GM23338 (cell line): ENCODE measurements around the gene TMEM41B. TPM values are rescaled to one million over a fixed set of nuclear protein-coding genes. Genes with fewer than 3 reads are reported as not detected.
"Not testable (repeated sequence)": the region's sequence is repeated elsewhere in the genome, so short reads cannot be mapped to it uniquely, and the experiment has no call there.

Source experiments
- ATAC-seq: fragments of 200-7000 bp; cut with Tn5 transposase; 3 replicates; pipeline ENCODE4 v1.9.1; 2020
- DNase-seq: peaks from one replicate; pipeline ENCODE4 v3.0.0-alpha.2; 2015; ENCODE audit warnings: low spot score
- H2AFZ ChIP-seq: fragments of 200-600 bp; sonication (generic); 2 replicates; pipeline ENCODE4 v1.8.0; 2016; ENCODE audit warnings: antibody characterized with exemption, mild to moderate bottlenecking, moderate library complexity
- H3F3A ChIP-seq: fragments of 200-600 bp; sonication (generic); replicated peaks from 2 replicates; pipeline ENCODE4 v1.8.0; 2017; ENCODE audit warnings: antibody characterized with exemption, mixed run types, low read depth
- H3K27ac ChIP-seq: fragments of 200-600 bp; sonication (generic); 2 replicates; pipeline ENCODE4 v1.6.1; 2016; ENCODE audit warnings: low read depth
- H3K27me3 ChIP-seq: fragments of 200-600 bp; sonication (generic); 2 replicates; pipeline ENCODE4 v1.8.0; 2016; ENCODE audit warnings: mild to moderate bottlenecking, mixed run types, moderate library complexity; ENCODE audit not compliant: insufficient read depth
- H3K36me3 ChIP-seq: fragments of 200-600 bp; sonication (generic); 2 replicates; pipeline ENCODE4 v1.8.0; 2016; ENCODE audit warnings: mild to moderate bottlenecking; ENCODE audit not compliant: insufficient read depth
- H3K4me1 ChIP-seq: fragments of 200-600 bp; sonication (generic); 2 replicates; pipeline ENCODE4 v1.8.0; 2016; ENCODE audit warnings: mild to moderate bottlenecking, moderate library complexity; ENCODE audit not compliant: insufficient read depth
- H3K4me2 ChIP-seq: fragments of 200-600 bp; sonication (generic); 2 replicates; pipeline ENCODE4 v1.7.1; 2017; ENCODE audit warnings: mixed run types
- H3K4me3 ChIP-seq: fragments of 200-600 bp; sonication (generic); 2 replicates; pipeline ENCODE4 v1.6.1; 2016; ENCODE audit warnings: mixed run types
- H3K79me2 ChIP-seq: fragments of 200-600 bp; sonication (generic); replicated peaks from 2 replicates; pipeline ENCODE4 v1.8.0; 2017; ENCODE audit warnings: mild to moderate bottlenecking; ENCODE audit not compliant: insufficient read depth
- H3K9me2 ChIP-seq: fragments of 200-600 bp; sonication (generic); 2 replicates; pipeline ENCODE4 v1.8.0; 2017; ENCODE audit not compliant: insufficient read depth
- H4K20me1 ChIP-seq: fragments of 200-600 bp; sonication (generic); replicated peaks from 2 replicates; pipeline ENCODE4 v1.8.0; 2017; ENCODE audit warnings: mild to moderate bottlenecking; ENCODE audit not compliant: insufficient read depth
- H3K27ac Mint-ChIP-seq: 2 replicates; pipeline ENCODE4 v1.8.0; 2020; ENCODE audit warnings: inconsistent platforms, mild to moderate bottlenecking, moderate library complexity, mixed read lengths
- H3K27me3 Mint-ChIP-seq: 3 replicates; pipeline ENCODE4 v1.8.0; 2022; ENCODE audit warnings: low read depth, mild to moderate bottlenecking, moderate library complexity, mixed read lengths, inconsistent platforms; ENCODE audit not compliant: insufficient read depth, poor library complexity
- H3K36me3 Mint-ChIP-seq: 3 replicates; pipeline ENCODE4 v1.8.0; 2021; ENCODE audit warnings: low read depth, mild to moderate bottlenecking, inconsistent platforms, moderate library complexity, mixed read lengths
- H3K4me1 Mint-ChIP-seq: 3 replicates; pipeline ENCODE4 v1.8.0; 2020; ENCODE audit warnings: mild to moderate bottlenecking, inconsistent platforms, mixed read lengths
- H3K4me3 Mint-ChIP-seq: 3 replicates; pipeline ENCODE4 v1.8.0; 2021; ENCODE audit warnings: moderate library complexity, mild to moderate bottlenecking, inconsistent platforms, mixed read lengths
- H3K9me3 Mint-ChIP-seq: 3 replicates; pipeline ENCODE4 v1.8.0; 2020; ENCODE audit warnings: moderate library complexity, mild to moderate bottlenecking, inconsistent platforms, mixed read lengths
- EZH2 ChIP-seq: fragments of 200-600 bp; sonication (generic); IDR thresholded peaks from one replicate; pipeline ENCODE4 v1.8.0; 2017; ENCODE audit warnings: antibody characterized with exemption, mild to moderate bottlenecking, low read depth; ENCODE audit not compliant: unreplicated experiment
- JUNB ChIP-seq: IDR thresholded peaks from one replicate; pipeline ENCODE4 v1.6.1; 2016; ENCODE audit warnings: antibody characterized with exemption; ENCODE audit not compliant: unreplicated experiment
- NANOG ChIP-seq: IDR thresholded peaks from 2 replicates; pipeline ENCODE4 v1.6.1; 2016; ENCODE audit warnings: antibody characterized with exemption, borderline replicate concordance
- POLR2AphosphoS5 ChIP-seq: IDR thresholded peaks from 2 replicates; pipeline ENCODE4 v1.6.1; 2016; ENCODE audit warnings: antibody characterized with exemption, low read depth
- polyA plus RNA-seq: library from polyadenylated mRNA; unstranded; fragments of >200 nt; fragmentation: Nextera tagmentation; extraction: Ambion mirVana; gene quantifications from 2 replicates; pipeline ENCODE4 v1.2.1, GENCODE V29; 2016
- total RNA-seq: library from RNA; depleted of rRNA; stranded (reverse); fragments of >200 nt; shearing (Covaris generic); gene quantifications from 2 replicates; pipeline ENCODE4 v1.2.3, GENCODE V29; 2014
- TF ChIP-seq, protein P1 (sequence below): fragments of 250-450 bp; sonication (Bioruptor Pico); IDR thresholded peaks from 2 replicates; pipeline ENCODE4 v1.5.0; 2020; ENCODE audit warnings: mild to moderate bottlenecking, moderate library complexity
- TF ChIP-seq, protein P2 (sequence below): IDR thresholded peaks from 2 replicates; pipeline ENCODE4 v1.6.1; 2016; ENCODE audit warnings: antibody characterized with exemption
- TF ChIP-seq, protein P3 (sequence below): IDR thresholded peaks from one replicate; pipeline ENCODE4 v1.6.1; 2018; ENCODE audit warnings: antibody characterized with exemption; ENCODE audit not compliant: unreplicated experiment

TMEM41B gene
- total and polyA plus RNA-seq, 2 experiments from 2014 or later = 34.4 to 53.8 TPM

DNA sequence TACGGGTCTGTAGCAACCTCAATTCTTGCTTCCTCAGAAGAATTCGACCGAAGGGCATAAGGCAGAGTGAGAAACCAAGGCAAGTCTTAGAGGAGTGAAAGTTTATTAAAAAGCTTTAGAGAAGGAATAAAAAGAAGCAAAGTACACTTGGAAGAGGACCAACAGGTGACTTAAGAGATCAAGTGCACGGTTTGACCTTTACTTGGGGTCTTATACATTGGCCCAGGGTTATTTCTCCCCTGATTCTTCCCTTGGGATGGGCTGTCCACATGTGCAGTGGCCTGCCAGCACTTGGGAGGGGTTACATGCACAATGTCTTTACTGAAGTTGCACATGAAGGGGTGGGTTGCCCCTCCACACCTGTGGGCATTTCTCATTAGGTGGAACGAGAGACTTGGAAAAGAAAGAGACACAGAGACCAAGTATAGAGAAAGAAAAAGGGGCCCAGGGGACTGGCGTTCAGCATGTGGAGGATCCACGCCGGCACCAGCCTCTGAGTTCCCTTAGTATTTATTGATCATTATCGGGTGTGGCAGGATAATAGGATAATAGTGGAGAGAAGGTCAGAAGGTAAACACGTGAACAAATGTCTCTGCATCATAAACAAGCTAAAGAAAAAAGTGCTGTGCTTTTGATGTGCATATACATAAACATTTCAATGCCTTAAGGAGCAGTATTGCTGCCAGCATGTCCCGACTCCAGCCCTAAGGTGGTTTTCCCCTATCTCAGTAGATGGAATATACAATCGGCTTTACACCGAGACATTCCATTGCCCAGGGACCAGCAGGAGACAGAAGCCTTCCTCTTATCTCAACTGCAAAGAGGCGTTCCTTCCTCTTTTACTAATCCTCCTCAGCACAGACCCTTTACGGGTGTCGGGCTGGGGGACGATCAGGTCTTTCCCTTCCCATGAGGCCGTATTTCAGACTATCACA lies 4.3 kb upstream of the TMEM41B start:
- H3K4me2 ChIP-seq = peak overlapping the region; percentile 67
- not testable (repeated sequence) for H3K36me3 ChIP-seq, ATAC-seq, H3K27me3 ChIP-seq, H3K9me3 Mint-ChIP-seq, DNase-seq, H3K36me3 Mint-ChIP-seq, H3K27me3 Mint-ChIP-seq, H3K79me2 ChIP-seq, H3K4me3 Mint-ChIP-seq, H3K9me2 ChIP-seq, H4K20me1 ChIP-seq
- H3K27ac Mint-ChIP-seq = 0 out of 2 replicates have a peak overlapping the region, but pooled peaks have one; percentile 1
- H2AFZ ChIP-seq = peak overlapping the region; percentile 96
- H3K4me1 Mint-ChIP-seq = peaks cover 24% of the 10 kb centered on the region
- peak overlapping the region; percentile 8; the same call in 1 of the 2 replicates for H3K4me3 ChIP-seq
- peaks cover 31% of the 10 kb centered on the region for H3K4me1 ChIP-seq
- H3K27ac ChIP-seq = peak overlapping the region; percentile 70; the same call in 1 of the 2 replicates
- H3F3A ChIP-seq = peaks cover 23% of the 10 kb centered on the region; the same call in 1 of the 2 replicates

DNA sequence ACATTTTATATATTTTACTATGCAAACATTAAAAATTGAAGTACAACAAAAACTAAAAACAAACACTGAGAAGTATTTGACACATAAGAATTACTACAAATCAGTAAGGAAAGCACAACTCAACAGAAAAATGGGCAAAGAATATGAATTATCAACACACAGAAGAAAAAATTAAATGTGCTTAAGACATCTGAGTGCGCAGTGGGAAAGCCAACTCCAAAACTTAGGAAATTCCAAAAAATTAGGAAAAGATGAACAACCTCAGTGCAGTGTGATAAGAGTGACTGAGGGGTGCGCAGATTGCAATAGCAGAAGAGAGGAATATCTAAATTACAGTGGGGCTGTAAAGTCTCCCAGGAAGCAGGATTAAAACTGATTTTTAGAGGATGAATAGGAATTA lies 1.9 kb upstream of the TMEM41B start:
- Mint-ChIP-seq H3K27me3 (peaks cover 7% of the 10 kb centered on the region), H3K27ac (no peak overlapping the region), H3K36me3 (peaks cover 2% of the 10 kb centered on the region; the same call in 1 of the 3 replicates), H3K9me3 (no peaks in the 10 kb centered on the region), H3K4me1 (peaks cover 35% of the 10 kb centered on the region), H3K4me3 (no peak overlapping the region)
- H3K9me2 ChIP-seq = 0 out of 2 replicates have a peak, but pooled peaks cover 4% of the 10 kb centered on the region
- H3K27me3 ChIP-seq = no peaks in the 10 kb centered on the region
- TF ChIP-seq POLR2AphosphoS5 = no peak
- TF ChIP-seq, protein P1, sequence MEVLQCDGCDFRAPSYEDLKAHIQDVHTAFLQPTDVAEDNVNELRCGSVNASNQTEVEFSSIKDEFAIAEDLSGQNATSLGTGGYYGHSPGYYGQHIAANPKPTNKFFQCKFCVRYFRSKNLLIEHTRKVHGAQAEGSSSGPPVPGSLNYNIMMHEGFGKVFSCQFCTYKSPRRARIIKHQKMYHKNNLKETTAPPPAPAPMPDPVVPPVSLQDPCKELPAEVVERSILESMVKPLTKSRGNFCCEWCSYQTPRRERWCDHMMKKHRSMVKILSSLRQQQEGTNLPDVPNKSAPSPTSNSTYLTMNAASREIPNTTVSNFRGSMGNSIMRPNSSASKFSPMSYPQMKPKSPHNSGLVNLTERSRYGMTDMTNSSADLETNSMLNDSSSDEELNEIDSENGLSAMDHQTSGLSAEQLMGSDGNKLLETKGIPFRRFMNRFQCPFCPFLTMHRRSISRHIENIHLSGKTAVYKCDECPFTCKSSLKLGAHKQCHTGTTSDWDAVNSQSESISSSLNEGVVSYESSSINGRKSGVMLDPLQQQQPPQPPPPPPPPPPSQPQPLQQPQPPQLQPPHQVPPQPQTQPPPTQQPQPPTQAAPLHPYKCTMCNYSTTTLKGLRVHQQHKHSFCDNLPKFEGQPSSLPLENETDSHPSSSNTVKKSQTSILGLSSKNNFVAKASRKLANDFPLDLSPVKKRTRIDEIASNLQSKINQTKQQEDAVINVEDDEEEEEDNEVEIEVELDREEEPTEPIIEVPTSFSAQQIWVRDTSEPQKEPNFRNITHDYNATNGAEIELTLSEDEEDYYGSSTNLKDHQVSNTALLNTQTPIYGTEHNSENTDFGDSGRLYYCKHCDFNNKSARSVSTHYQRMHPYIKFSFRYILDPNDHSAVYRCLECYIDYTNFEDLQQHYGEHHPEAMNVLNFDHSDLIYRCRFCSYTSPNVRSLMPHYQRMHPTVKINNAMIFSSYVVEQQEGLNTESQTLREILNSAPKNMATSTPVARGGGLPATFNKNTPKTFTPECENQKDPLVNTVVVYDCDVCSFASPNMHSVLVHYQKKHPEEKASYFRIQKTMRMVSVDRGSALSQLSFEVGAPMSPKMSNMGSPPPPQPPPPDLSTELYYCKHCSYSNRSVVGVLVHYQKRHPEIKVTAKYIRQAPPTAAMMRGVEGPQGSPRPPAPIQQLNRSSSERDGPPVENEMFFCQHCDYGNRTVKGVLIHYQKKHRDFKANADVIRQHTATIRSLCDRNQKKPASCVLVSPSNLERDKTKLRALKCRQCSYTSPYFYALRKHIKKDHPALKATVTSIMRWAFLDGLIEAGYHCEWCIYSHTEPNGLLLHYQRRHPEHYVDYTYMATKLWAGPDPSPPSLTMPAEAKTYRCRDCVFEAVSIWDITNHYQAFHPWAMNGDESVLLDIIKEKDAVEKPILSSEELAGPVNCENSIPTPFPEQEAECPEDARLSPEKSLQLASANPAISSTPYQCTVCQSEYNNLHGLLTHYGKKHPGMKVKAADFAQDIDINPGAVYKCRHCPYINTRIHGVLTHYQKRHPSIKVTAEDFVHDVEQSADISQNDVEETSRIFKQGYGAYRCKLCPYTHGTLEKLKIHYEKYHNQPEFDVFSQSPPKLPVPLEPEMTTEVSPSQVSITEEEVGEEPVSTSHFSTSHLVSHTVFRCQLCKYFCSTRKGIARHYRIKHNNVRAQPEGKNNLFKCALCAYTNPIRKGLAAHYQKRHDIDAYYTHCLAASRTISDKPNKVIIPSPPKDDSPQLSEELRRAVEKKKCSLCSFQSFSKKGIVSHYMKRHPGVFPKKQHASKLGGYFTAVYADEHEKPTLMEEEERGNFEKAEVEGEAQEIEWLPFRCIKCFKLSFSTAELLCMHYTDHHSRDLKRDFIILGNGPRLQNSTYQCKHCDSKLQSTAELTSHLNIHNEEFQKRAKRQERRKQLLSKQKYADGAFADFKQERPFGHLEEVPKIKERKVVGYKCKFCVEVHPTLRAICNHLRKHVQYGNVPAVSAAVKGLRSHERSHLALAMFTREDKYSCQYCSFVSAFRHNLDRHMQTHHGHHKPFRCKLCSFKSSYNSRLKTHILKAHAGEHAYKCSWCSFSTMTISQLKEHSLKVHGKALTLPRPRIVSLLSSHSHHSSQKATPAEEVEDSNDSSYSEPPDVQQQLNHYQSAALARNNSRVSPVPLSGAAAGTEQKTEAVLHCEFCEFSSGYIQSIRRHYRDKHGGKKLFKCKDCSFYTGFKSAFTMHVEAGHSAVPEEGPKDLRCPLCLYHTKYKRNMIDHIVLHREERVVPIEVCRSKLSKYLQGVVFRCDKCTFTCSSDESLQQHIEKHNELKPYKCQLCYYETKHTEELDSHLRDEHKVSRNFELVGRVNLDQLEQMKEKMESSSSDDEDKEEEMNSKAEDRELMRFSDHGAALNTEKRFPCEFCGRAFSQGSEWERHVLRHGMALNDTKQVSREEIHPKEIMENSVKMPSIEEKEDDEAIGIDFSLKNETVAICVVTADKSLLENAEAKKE = no peak
- TF ChIP-seq NANOG = no peak
- TF ChIP-seq JUNB = no peak
- TF ChIP-seq, protein P2, sequence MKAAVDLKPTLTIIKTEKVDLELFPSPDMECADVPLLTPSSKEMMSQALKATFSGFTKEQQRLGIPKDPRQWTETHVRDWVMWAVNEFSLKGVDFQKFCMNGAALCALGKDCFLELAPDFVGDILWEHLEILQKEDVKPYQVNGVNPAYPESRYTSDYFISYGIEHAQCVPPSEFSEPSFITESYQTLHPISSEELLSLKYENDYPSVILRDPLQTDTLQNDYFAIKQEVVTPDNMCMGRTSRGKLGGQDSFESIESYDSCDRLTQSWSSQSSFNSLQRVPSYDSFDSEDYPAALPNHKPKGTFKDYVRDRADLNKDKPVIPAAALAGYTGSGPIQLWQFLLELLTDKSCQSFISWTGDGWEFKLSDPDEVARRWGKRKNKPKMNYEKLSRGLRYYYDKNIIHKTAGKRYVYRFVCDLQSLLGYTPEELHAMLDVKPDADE = no peak
- no peak for TF ChIP-seq EZH2
- TF ChIP-seq, protein P3, sequence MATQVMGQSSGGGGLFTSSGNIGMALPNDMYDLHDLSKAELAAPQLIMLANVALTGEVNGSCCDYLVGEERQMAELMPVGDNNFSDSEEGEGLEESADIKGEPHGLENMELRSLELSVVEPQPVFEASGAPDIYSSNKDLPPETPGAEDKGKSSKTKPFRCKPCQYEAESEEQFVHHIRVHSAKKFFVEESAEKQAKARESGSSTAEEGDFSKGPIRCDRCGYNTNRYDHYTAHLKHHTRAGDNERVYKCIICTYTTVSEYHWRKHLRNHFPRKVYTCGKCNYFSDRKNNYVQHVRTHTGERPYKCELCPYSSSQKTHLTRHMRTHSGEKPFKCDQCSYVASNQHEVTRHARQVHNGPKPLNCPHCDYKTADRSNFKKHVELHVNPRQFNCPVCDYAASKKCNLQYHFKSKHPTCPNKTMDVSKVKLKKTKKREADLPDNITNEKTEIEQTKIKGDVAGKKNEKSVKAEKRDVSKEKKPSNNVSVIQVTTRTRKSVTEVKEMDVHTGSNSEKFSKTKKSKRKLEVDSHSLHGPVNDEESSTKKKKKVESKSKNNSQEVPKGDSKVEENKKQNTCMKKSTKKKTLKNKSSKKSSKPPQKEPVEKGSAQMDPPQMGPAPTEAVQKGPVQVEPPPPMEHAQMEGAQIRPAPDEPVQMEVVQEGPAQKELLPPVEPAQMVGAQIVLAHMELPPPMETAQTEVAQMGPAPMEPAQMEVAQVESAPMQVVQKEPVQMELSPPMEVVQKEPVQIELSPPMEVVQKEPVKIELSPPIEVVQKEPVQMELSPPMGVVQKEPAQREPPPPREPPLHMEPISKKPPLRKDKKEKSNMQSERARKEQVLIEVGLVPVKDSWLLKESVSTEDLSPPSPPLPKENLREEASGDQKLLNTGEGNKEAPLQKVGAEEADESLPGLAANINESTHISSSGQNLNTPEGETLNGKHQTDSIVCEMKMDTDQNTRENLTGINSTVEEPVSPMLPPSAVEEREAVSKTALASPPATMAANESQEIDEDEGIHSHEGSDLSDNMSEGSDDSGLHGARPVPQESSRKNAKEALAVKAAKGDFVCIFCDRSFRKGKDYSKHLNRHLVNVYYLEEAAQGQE = no peak
- no peak for ATAC-seq
- H3K36me3 ChIP-seq = no peaks in the 10 kb centered on the region
- no peak overlapping the region for H3K4me2 ChIP-seq
- H2AFZ ChIP-seq = no peak overlapping the region
- H3K4me1 ChIP-seq = peaks cover 38% of the 10 kb centered on the region
- peaks cover 24% of the 10 kb centered on the region; the same call in 1 of the 2 replicates for H3F3A ChIP-seq
- peaks cover 29% of the 10 kb centered on the region for H3K79me2 ChIP-seq
- no peak for DNase-seq
- H3K27ac ChIP-seq = no peak overlapping the region
- peaks cover 15% of the 10 kb centered on the region for H4K20me1 ChIP-seq
- no peak overlapping the region for H3K4me3 ChIP-seq
